ENCODE data around the gene ARL4C.

The ARL4C gene

DNA sequence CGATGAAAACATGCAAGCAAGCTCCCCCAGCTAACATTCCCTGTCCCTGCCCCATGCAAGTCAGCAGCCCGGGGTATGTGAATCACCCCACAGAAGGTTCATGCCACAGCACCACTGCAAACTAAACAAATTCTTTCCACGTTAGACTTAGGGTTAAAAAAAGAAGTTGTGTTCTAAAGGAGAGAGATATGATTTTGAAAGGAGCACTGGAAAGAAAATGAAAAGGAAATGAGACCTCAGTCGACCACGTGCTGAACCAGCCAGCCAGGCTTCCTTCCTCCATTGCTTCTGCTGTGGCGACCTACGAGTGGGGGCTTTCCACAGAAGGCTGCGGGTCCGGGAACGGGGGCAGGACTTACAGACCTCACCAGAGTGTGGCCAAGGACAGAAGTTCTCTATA is 52.0 kb downstream of the ARL4C start:
- peak; percentile 33 for DNase-seq

DNA sequence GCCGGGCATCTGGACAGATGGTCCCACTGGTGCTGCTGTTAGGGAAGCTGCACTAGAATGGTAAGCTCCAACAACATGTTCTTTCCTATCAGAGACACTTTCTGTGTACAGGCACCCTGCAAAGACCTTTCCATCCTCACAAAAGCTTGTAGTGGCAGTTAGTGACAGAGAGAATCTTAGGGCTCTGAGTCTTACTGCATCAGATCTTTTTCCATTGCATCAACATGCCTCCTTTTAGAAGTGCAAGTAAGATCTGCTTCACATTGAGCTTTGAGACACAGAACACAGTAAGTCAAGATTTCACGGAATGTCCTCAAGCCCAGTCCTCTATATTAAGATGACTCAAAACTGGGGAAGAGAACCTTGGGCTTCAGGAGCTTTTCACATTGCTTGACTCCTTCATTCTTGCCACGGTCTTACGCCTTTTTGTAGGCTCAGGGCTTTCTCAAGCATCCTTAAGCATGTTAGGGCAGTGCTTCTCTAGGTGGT is 52.6 kb downstream of the ARL4C start:
- DNase-seq = no peak
